Measurements from ENCODE around the gene SPATS2L. TPM values are rescaled to one million over a fixed set of nuclear protein-coding genes. Genes with fewer than 3 reads are reported as not detected.
A peak's percentile ranks its signal among the peaks of the same experiment; 100 is the strongest.

The SPATS2L gene
- total RNA-seq, 2 experiments from 2014 or later, result 79.0 to 82.3 TPM

DNA sequence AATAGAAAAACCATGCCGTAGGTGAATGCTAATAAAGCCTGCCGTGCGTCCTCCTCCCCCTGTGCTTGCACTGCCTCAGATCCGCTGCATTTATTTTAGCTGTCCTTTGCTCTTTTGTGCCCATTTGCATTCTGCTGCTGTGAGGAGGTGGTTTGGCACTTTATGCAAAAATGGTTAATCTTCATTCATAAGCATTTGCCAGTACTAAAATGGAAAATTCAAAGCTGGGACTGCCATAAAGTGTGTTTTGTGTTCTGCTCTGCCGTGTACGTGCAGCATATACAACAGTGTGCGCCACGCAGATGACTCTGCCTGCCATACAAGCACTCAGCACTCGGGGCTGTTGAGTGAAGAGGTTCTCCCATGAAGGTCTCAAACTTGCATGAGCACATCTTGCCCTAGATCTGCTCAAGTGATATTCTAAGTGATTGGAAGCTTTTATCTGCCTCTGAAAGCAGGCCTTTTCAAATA, 73.6 kb downstream of the SPATS2L start:
- DNase-seq, result no peak
- ChIA-PET POLR2A (no interaction called here), CTCF (no interaction called here)
- peaks cover 82% of the 10 kb centered on the region for H3K4me1 Mint-ChIP-seq
- H3K36me3 Mint-ChIP-seq (ENCODE audit: low read depth), result peaks cover 12% of the 10 kb centered on the region
- H3K27ac Mint-ChIP-seq, result peak overlapping the region; percentile 36
- no peaks in the 10 kb centered on the region for H3K27me3 Mint-ChIP-seq
- peaks cover 2% of the 10 kb centered on the region for H3K9me3 Mint-ChIP-seq
- H3K4me3 Mint-ChIP-seq, result no peak overlapping the region

GRCh38 chr2:200380833-200381542, 74.5 kb downstream of the SPATS2L start:
- H3K4me3 Mint-ChIP-seq, result no peak overlapping the region
- CTCF ChIA-PET, result no interaction called here

GRCh38 chr2:200382874-200383273, 76.4 kb downstream of the SPATS2L start:
- peak overlapping the region; percentile 50 for H3K27ac Mint-ChIP-seq
- peaks cover 59% of the 10 kb centered on the region for H3K4me1 Mint-ChIP-seq
- H3K36me3 Mint-ChIP-seq (ENCODE audit: low read depth), result peaks cover 26% of the 10 kb centered on the region
- DNase-seq, result no peak
- ChIA-PET CTCF (interaction anchor here (0.7 kb wide), 1 partner anchor 9 kb away, joined by 3 read pairs; no protein-coding TSS in a partner anchor), POLR2A (interaction anchor here (0.9 to 2.4 kb wide), 4 partner anchors 9 to 85 kb away, joined by 3 to 25 read pairs (median 4); partner anchors contain the start of gene SPATS2L)
- H3K27me3 Mint-ChIP-seq, result no peaks in the 10 kb centered on the region
- no peak overlapping the region for H3K4me3 Mint-ChIP-seq
- H3K9me3 Mint-ChIP-seq, result peaks cover 2% of the 10 kb centered on the region

More at GRCh38 chr2:200380833-200381542, 74.5 kb downstream of the SPATS2L start:
- DNase-seq, result no peak
- Mint-ChIP-seq H3K36me3 (ENCODE audit: low read depth) (peaks cover 15% of the 10 kb centered on the region), H3K9me3 (peaks cover 2% of the 10 kb centered on the region), H3K27ac (peak overlapping the region; percentile 42), H3K27me3 (no peaks in the 10 kb centered on the region), H3K4me1 (peaks cover 76% of the 10 kb centered on the region)
- POLR2A ChIA-PET, result no interaction called here

- Mint-ChIP-seq H3K27ac (peak overlapping the region; percentile 84), H3K4me1 (peaks cover 55% of the 10 kb centered on the region), H3K9me3 (peaks cover 2% of the 10 kb centered on the region), H3K4me3 (peak overlapping the region; percentile 66), H3K36me3 (ENCODE audit: low read depth) (peaks cover 31% of the 10 kb centered on the region), H3K27me3 (no peaks in the 10 kb centered on the region)
- POLR2A ChIA-PET, result interaction anchor here (0.9 to 2.4 kb wide), 6 partner anchors 10 to 398 kb away, joined by 3 to 25 read pairs (median 4); partner anchors contain the start of gene SPATS2L
- CTCF ChIA-PET, result interaction anchor here (0.7 to 2.1 kb wide), 4 partner anchors 10 to 12 kb away, joined by 3 to 6 read pairs (median 4); no protein-coding TSS in a partner anchor
- no peak for DNase-seq
Observed at GRCh38 chr2:200383380-200384110, 77.1 kb downstream of the SPATS2L start.

DNA sequence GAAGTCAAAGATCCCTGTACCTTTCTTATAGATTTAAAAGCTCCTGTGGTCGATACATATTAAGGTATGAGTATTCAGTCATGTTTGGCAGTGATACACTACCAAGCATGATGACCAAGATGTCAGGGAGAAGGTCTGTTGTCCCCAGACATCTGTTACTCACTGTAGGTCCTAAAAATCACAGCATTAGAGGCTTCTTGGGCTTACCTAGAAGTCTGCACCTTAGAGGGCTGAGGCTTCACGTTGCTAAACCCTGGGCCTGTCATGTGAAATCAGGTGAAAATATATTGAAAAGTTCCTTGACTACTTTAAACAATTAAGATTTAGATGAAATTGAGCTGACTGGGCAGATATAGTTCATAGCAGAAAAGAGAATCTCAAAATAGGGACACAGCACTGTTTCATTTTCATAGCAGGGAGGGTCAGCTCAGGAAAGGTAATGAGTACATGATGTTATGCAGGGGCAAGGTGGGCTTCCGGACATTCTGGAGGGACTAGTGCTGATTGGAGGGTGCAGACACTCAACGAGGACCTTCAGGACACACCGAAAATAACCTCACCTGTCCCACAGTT, 78.7 kb downstream of the SPATS2L start:
- H3K27ac Mint-ChIP-seq, result no peak overlapping the region
- H3K4me3 Mint-ChIP-seq, result peak overlapping the region; percentile 21
- ChIA-PET CTCF (interaction anchor here (1.2 to 2.1 kb wide), 3 partner anchors 8 to 21 kb away, joined by 3 to 6 read pairs (median 4); no protein-coding TSS in a partner anchor), POLR2A (interaction anchor here (0.7 kb wide), 1 partner anchor 70 kb away, joined by 3 read pairs; no protein-coding TSS in a partner anchor)
- H3K9me3 Mint-ChIP-seq, result peaks cover 2% of the 10 kb centered on the region
- H3K36me3 Mint-ChIP-seq (ENCODE audit: low read depth), result peaks cover 47% of the 10 kb centered on the region
- no peaks in the 10 kb centered on the region for H3K27me3 Mint-ChIP-seq
- no peak for DNase-seq
- H3K4me1 Mint-ChIP-seq, result peaks cover 41% of the 10 kb centered on the region

DNA sequence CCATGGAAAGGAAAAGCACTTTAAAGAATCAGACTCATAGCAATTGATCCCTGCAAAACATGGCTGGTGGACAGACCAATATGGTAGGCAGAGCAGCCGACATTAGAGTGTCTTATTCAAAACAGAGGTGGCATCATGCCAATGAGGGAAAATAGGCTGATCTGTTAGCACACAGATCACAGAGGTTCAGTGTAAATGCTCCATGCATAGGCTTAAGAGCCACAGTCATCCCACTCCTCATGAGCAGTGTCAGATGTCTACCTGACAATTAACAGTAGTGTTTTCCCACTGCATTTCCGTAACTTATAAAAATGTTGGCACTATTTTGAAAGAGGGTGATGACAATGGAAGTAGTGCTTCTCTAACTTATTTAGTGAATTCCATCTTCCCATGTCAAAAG, 86.7 kb downstream of the SPATS2L start:
- peaks cover 2% of the 10 kb centered on the region for H3K9me3 Mint-ChIP-seq
- H3K36me3 Mint-ChIP-seq (ENCODE audit: low read depth), result peaks cover 58% of the 10 kb centered on the region
- H3K27me3 Mint-ChIP-seq, result no peaks in the 10 kb centered on the region
- H3K27ac Mint-ChIP-seq, result no peak overlapping the region
- no peak for DNase-seq
- POLR2A ChIA-PET, result no interaction called here
- CTCF ChIA-PET, result interaction anchor here (1.6 kb wide), 1 partner anchor 9 kb away, joined by 4 read pairs; no protein-coding TSS in a partner anchor
- peaks cover 10% of the 10 kb centered on the region for H3K4me1 Mint-ChIP-seq
- H3K4me3 Mint-ChIP-seq, result no peak overlapping the region

- ChIA-PET CTCF (interaction anchor here (1.6 kb wide), 1 partner anchor 9 kb away, joined by 4 read pairs; no protein-coding TSS in a partner anchor), POLR2A (no interaction called here)
- Mint-ChIP-seq H3K27ac (no peak overlapping the region), H3K27me3 (no peaks in the 10 kb centered on the region), H3K4me3 (no peak overlapping the region), H3K9me3 (peaks cover 2% of the 10 kb centered on the region), H3K4me1 (peaks cover 12% of the 10 kb centered on the region), H3K36me3 (ENCODE audit: low read depth) (peaks cover 51% of the 10 kb centered on the region)
- no peak for DNase-seq
Observed at GRCh38 chr2:200394045-200394444, 87.6 kb downstream of the SPATS2L start.

DNA sequence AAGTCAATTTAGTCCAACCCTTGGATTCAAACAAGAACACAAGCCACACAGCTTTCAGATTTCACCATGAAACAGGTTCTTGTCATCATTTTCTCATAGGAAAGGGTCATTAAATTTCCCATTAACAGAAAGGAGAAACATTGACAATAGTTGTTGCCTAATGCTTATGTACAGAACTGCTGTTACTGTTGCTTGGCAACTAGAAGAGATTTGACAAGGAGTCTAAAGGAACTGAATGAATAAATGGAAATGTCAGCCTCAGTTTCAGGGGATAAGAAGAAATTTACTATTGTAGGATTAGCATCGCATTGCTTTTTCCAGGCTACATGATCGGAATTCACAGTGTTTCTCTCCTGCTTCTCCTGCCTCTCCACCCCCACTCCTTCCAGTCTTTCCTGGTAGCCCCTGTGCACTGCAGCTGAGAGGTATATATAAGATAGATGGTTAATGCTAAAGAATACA, 90.3 kb downstream of the SPATS2L start:
- Mint-ChIP-seq H3K4me3 (no peak overlapping the region), H3K27me3 (no peaks in the 10 kb centered on the region), H3K9me3 (peaks cover 2% of the 10 kb centered on the region), H3K36me3 (ENCODE audit: low read depth) (peaks cover 44% of the 10 kb centered on the region), H3K4me1 (peaks cover 15% of the 10 kb centered on the region), H3K27ac (no peak overlapping the region)
- CTCF ChIA-PET, result no interaction called here
- POLR2A ChIA-PET, result no interaction called here
- no peak for DNase-seq

DNA sequence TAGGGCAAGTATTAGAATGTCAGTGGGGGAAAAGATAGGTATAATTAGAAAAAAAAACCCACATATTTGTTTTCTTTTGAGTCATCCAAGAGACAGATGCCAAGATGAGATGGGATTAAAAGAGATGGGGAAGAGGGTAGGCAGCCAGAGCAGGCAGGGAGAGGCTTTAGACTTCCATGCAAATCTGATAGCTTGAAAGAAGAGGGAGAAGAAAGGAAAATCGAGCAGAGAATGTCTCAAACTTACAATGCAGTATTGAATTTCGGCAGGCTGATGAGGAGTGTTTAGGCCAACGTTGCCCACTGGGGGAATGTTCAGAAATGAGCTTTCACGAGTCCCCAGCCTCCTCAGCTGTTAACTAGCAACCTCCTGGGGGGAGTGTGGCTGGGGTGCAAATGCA, 91.3 kb downstream of the SPATS2L start:
- H3K27ac Mint-ChIP-seq, result no peak overlapping the region
- ChIA-PET CTCF (interaction anchor here (0.8 kb wide), 1 partner anchor 81 kb away, joined by 3 read pairs; no protein-coding TSS in a partner anchor), POLR2A (no interaction called here)
- DNase-seq, result no peak
- no peaks in the 10 kb centered on the region for H3K27me3 Mint-ChIP-seq
- peaks cover 2% of the 10 kb centered on the region for H3K9me3 Mint-ChIP-seq
- peaks cover 15% of the 10 kb centered on the region for H3K4me1 Mint-ChIP-seq
- H3K4me3 Mint-ChIP-seq, result no peak overlapping the region
- peaks cover 46% of the 10 kb centered on the region for H3K36me3 Mint-ChIP-seq (ENCODE audit: low read depth)

- Mint-ChIP-seq H3K27me3 (no peaks in the 10 kb centered on the region), H3K36me3 (ENCODE audit: low read depth) (peaks cover 52% of the 10 kb centered on the region), H3K4me1 (peaks cover 17% of the 10 kb centered on the region), H3K4me3 (no peak overlapping the region), H3K9me3 (peaks cover 2% of the 10 kb centered on the region), H3K27ac (no peak overlapping the region)
- CTCF ChIA-PET, result no interaction called here
- POLR2A ChIA-PET, result no interaction called here
- DNase-seq, result no peak
Observed at GRCh38 chr2:200399046-200399445, 92.6 kb downstream of the SPATS2L start.

GRCh38 chr2:200399636-200400035, 93.1 kb downstream of the SPATS2L start:
- Mint-ChIP-seq H3K4me3 (no peak overlapping the region), H3K27ac (no peak overlapping the region), H3K4me1 (peaks cover 22% of the 10 kb centered on the region), H3K36me3 (ENCODE audit: low read depth) (peaks cover 51% of the 10 kb centered on the region), H3K9me3 (no peaks in the 10 kb centered on the region), H3K27me3 (no peaks in the 10 kb centered on the region)
- ChIA-PET POLR2A (no interaction called here), CTCF (no interaction called here)
- no peak for DNase-seq

- H3K4me1 Mint-ChIP-seq, result peaks cover 53% of the 10 kb centered on the region
- CTCF ChIA-PET, result no interaction called here
- H3K36me3 Mint-ChIP-seq (ENCODE audit: low read depth), result peaks cover 61% of the 10 kb centered on the region
- DNase-seq, result no peak
- H3K27me3 Mint-ChIP-seq, result no peaks in the 10 kb centered on the region
- POLR2A ChIA-PET, result no interaction called here
- no peak overlapping the region for H3K4me3 Mint-ChIP-seq
- no peak overlapping the region for H3K27ac Mint-ChIP-seq
- H3K9me3 Mint-ChIP-seq, result no peaks in the 10 kb centered on the region
Observed at GRCh38 chr2:200403814-200404213, 97.3 kb downstream of the SPATS2L start.

DNA sequence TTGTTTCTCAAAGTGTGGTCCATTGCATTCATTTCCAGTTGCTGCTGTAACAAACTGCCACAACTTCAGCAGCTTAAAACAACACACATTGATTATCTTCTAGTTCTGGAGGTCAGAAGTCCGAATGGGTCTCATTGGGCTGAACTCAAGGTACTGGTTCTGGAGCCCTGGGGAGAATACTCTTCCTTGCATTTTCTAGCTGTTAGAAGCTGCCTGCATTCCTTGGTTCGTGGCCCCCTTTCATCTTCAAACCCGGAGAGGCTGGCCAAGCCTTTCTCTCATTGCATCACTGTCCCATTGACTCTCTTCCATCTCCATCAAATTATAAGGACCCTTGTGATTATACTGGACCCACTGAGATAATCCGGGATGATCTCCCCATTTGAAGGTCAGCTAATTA, 98.1 kb downstream of the SPATS2L start:
- ChIA-PET CTCF (interaction anchor here (1.5 kb wide), 1 partner anchor 121 kb away, joined by 3 read pairs; the partner anchor contains the start of gene SGO2), POLR2A (no interaction called here)
- H3K4me1 Mint-ChIP-seq, result peaks cover 54% of the 10 kb centered on the region
- H3K9me3 Mint-ChIP-seq, result no peaks in the 10 kb centered on the region
- no peak overlapping the region for H3K27ac Mint-ChIP-seq
- DNase-seq, result no peak
- H3K27me3 Mint-ChIP-seq, result no peaks in the 10 kb centered on the region
- no peak overlapping the region for H3K4me3 Mint-ChIP-seq
- peaks cover 56% of the 10 kb centered on the region for H3K36me3 Mint-ChIP-seq (ENCODE audit: low read depth)

All from activated CD4-positive, alpha-beta memory T cell treated with anti-CD3 and anti-CD28 coated beads, Interleukin-2, amount 10 ng/mL, durations not matched to agents 7 days and 5 days (primary cell).